ENCODE data around the gene FTH1.
A peak's percentile ranks its signal among the peaks of the same experiment; 100 is the strongest.

FTH1 gene

GRCh38 chr11:61975638-61976419, 8.4 kb upstream of the FTH1 start:
- H3K4me3 ChIP-seq (ENCODE audit: low read depth in 1 of 2, low read length in 1 of 2), result no peak overlapping the region

GRCh38 chr11:61974766-61975631, 7.6 kb upstream of the FTH1 start:
- Histone ChIP-seq H3K4me1 (ENCODE audit: control insufficient read depth in 1 of 2, insufficient read depth in 1 of 2, low read depth in 1 of 2, low read length in 1 of 2) (peaks cover 40 to 46% of the 10 kb centered on the region in 2 experiments), H3K4me3 (ENCODE audit: low read depth in 1 of 2, low read length in 1 of 2) (no peak overlapping the region)
- TF ChIP-seq, protein P1, sequence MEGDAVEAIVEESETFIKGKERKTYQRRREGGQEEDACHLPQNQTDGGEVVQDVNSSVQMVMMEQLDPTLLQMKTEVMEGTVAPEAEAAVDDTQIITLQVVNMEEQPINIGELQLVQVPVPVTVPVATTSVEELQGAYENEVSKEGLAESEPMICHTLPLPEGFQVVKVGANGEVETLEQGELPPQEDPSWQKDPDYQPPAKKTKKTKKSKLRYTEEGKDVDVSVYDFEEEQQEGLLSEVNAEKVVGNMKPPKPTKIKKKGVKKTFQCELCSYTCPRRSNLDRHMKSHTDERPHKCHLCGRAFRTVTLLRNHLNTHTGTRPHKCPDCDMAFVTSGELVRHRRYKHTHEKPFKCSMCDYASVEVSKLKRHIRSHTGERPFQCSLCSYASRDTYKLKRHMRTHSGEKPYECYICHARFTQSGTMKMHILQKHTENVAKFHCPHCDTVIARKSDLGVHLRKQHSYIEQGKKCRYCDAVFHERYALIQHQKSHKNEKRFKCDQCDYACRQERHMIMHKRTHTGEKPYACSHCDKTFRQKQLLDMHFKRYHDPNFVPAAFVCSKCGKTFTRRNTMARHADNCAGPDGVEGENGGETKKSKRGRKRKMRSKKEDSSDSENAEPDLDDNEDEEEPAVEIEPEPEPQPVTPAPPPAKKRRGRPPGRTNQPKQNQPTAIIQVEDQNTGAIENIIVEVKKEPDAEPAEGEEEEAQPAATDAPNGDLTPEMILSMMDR (IDR thresholded peaks at IDR 0.05), result no peak

More at GRCh38 chr11:61975638-61976419, 8.4 kb upstream of the FTH1 start:
- peaks cover 32 to 38% of the 10 kb centered on the region in 2 experiments for H3K4me1 ChIP-seq (ENCODE audit: control insufficient read depth in 1 of 2, insufficient read depth in 1 of 2, low read depth in 1 of 2, low read length in 1 of 2)
- H3K27me3 ChIP-seq, result peaks cover 48% of the 10 kb centered on the region
- H3K9me3 ChIP-seq, result no peaks in the 10 kb centered on the region
- H3K36me3 ChIP-seq, result no peaks in the 10 kb centered on the region
- TF ChIP-seq, protein P1 (IDR thresholded peaks at IDR 0.05), result no peak
- H3K27ac ChIP-seq, result peak overlapping the region; percentile 43

DNA sequence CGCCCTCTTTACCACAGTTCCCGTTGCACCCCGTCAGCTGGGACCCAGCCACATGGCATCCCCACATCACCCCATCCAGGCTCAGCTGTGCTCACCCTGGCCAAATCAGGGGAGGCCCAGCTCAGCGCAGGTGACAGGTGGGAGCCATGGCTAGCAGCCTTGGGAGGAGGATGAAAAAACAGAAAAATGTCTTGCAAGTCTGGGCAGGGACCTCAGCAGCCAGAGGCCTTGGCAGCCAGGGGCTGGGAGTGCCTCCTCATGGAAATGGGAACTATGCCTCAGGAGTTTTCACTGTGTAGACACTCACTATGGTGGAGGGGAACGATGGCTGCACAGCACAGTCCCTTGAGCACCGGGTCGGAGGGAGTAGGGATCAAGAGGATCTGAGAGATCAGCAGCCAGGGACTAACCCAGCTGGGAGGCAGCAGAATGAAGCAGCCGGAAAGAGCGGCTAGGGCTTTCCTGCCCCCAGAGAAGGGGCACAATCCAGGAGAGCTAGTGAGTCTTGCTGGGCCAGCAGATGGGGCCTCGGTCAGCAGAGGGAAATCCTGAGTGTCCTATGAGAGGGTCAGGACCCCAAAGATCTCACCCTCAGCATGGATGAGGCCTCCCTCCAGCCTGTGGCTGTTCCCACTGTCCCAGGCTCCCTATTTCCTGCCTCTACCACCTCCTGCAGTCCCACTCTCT, 6.2 kb upstream of the FTH1 start:
- H3K36me3 ChIP-seq, result no peaks in the 10 kb centered on the region
- H3K4me3 ChIP-seq (ENCODE audit: low read depth in 1 of 2, low read length in 1 of 2), result peak overlapping the region in 1 of 2 experiments; percentile 57
- TF ChIP-seq, protein P1 (IDR thresholded peaks at IDR 0.05), result no peak
- H3K27me3 ChIP-seq, result peaks cover 53% of the 10 kb centered on the region
- H3K27ac ChIP-seq, result peak overlapping the region; percentile 95
- no peaks in the 10 kb centered on the region for H3K9me3 ChIP-seq
- peaks cover 54 to 60% of the 10 kb centered on the region in 2 experiments for H3K4me1 ChIP-seq (ENCODE audit: control insufficient read depth in 1 of 2, insufficient read depth in 1 of 2, low read depth in 1 of 2, low read length in 1 of 2)

More at GRCh38 chr11:61974766-61975631, 7.6 kb upstream of the FTH1 start:
- Histone ChIP-seq H3K9me3 (no peaks in the 10 kb centered on the region), H3K27ac (no peak overlapping the region), H3K36me3 (no peaks in the 10 kb centered on the region), H3K27me3 (peaks cover 48% of the 10 kb centered on the region)

DNA sequence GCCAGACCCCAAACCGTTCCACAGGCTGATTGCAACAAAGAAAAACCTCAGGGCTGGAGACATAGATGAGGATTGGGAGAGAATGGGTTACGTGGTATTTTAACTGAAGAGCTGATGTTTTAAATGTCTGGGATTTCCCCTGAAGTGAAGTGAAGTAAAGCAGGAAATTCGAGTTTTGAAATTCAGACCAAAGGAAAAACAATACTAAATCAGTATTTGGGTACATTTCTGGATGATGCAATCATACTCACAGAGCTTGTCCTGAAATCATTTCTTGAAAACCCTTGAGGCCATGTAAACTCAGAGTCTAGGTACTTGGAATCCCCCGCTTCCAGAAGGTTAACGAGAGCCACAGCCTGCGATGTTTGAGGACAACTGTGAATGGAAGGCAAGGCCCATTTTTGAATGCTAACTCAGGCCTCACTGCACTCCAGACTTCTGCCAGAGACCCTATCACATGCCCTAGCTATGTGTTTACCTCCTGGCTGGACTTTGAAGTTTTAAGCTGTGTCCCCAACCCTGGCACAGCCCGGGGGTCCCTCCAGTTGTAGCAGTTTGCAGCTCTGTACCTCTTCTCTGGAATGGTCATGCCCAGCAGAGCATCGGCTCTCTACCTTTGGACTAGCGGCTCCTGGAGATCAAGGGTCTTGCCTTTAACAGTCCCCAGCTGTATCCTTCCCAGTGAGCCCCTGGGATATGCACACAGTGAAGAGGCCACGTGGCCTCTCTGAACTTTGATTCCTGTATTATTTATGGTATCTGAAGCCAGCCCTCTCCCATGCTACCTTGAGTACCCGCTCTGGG, 5.4 kb upstream of the FTH1 start:
- Histone ChIP-seq H3K27ac (peak overlapping the region; percentile 95), H3K9me3 (no peaks in the 10 kb centered on the region), H3K4me1 (ENCODE audit: control insufficient read depth in 1 of 2, insufficient read depth in 1 of 2, low read depth in 1 of 2, low read length in 1 of 2) (peaks cover 60 to 63% of the 10 kb centered on the region in 2 experiments), H3K27me3 (peaks cover 45% of the 10 kb centered on the region), H3K4me3 (ENCODE audit: low read depth in 1 of 2, low read length in 1 of 2) (peak overlapping the region; percentile 57 to 99), H3K36me3 (no peaks in the 10 kb centered on the region)
- TF ChIP-seq, protein P1 (IDR thresholded peaks at IDR 0.05), result no peak
